GM12891 (cell line): ENCODE results near the gene ZNF550.

ENCODE experiments used
- DNase-seq: peaks from one replicate; pipeline ENCODE4 v3.0.0; 2011; ENCODE audit warnings: low spot score; ENCODE audit not compliant: insufficient read length
- FAIRE-seq: peaks from 2 replicates; lab custom pipeline; 2011; peaks lifted over from hg19 to GRCh38; lab: Jason Lieb, UNC
- PAX5 ChIP-seq: IDR thresholded peaks from 2 replicates; pipeline ENCODE4 v1.6.1; 2011; ENCODE audit warnings: low read length, moderate library complexity, mild to moderate bottlenecking; ENCODE audit not compliant: insufficient read depth, severe bottlenecking
- POLR2A ChIP-seq: IDR thresholded peaks from 2 replicates; pipeline ENCODE4 v1.6.1; 2011; ENCODE audit warnings: low read depth, low read length, control low read depth
- POLR2AphosphoS5 ChIP-seq: IDR thresholded peaks from 2 replicates; pipeline ENCODE4 v1.6.1; 2011; ENCODE audit warnings: low read depth, low read length, control low read depth
- POU2F2 ChIP-seq: IDR thresholded peaks from 2 replicates; pipeline ENCODE4 v1.6.1; 2011; ENCODE audit warnings: low read depth, mild to moderate bottlenecking, control low read depth, low read length, moderate library complexity
- SPI1 ChIP-seq: IDR thresholded peaks from 2 replicates; pipeline ENCODE4 v1.6.1; 2011; ENCODE audit warnings: low read depth, low read length, control low read depth
- TAF1 ChIP-seq: IDR thresholded peaks from 2 replicates; pipeline ENCODE4 v1.6.1; 2011; ENCODE audit warnings: low read depth, low read length, control low read depth

The ZNF550 gene

GRCh38 chr19:57572415-57572947 lies 12.8 kb upstream of the ZNF550 start:
- no peak for FAIRE-seq
- TF ChIP-seq PAX5: no peak
- no peak for TF ChIP-seq POLR2AphosphoS5
- TF ChIP-seq POLR2A: no peak
- TF ChIP-seq POU2F2: no peak
- no peak for TF ChIP-seq TAF1
- no peak for TF ChIP-seq SPI1
- no peak for DNase-seq

GRCh38 chr19:57570707-57571106 lies 11.0 kb upstream of the ZNF550 start:
- DNase-seq (no peak), FAIRE-seq (no peak)
- TF ChIP-seq TAF1: no peak
- no peak for TF ChIP-seq POU2F2

GRCh38 chr19:57566396-57567265 lies 7.0 kb upstream of the ZNF550 start:
- DNase-seq (no peak), FAIRE-seq (no peak)
- no peak for TF ChIP-seq SPI1
- TF ChIP-seq PAX5: no peak
- TF ChIP-seq POU2F2: no peak
- TF ChIP-seq TAF1: no peak
- no peak for TF ChIP-seq POLR2AphosphoS5
- TF ChIP-seq POLR2A: no peak

GRCh38 chr19:57563547-57563946 lies 3.9 kb upstream of the ZNF550 start:
- DNase-seq (no peak), FAIRE-seq (no peak)
- TF ChIP-seq POLR2A (no peak), PAX5 (no peak), SPI1 (no peak), POLR2AphosphoS5 (no peak), POU2F2 (no peak), TAF1 (no peak)

- no peak for TF ChIP-seq POLR2A
- TF ChIP-seq POLR2AphosphoS5: no peak
- no peak for TF ChIP-seq PAX5
- TF ChIP-seq SPI1: no peak
- FAIRE-seq: no peak
- no peak for DNase-seq
These were observed 407 bp upstream of the ZNF550 start for GRCh38 chr19:57560049-57560491.

- FAIRE-seq (no peak), DNase-seq (peak; percentile 24)
- TF ChIP-seq TAF1: no peak
- TF ChIP-seq POLR2AphosphoS5: no peak
- no peak for TF ChIP-seq SPI1
- no peak for TF ChIP-seq POLR2A
- TF ChIP-seq POU2F2: no peak
- TF ChIP-seq PAX5: no peak
These were observed 657 bp downstream of the ZNF550 start for GRCh38 chr19:57559008-57559403.

GRCh38 chr19:57558525-57558924 lies 1.1 kb downstream of the ZNF550 start:
- DNase-seq: no peak
- TF ChIP-seq POLR2A: no peak
- FAIRE-seq: peak; percentile 81

- TF ChIP-seq TAF1 (no peak), POU2F2 (no peak), POLR2A (no peak), POLR2AphosphoS5 (no peak), SPI1 (no peak), PAX5 (no peak)
- FAIRE-seq: no peak
These were observed 2.0 kb downstream of the ZNF550 start for GRCh38 chr19:57557659-57558058.

GRCh38 chr19:57552432-57552831 lies 7.2 kb downstream of the ZNF550 start:
- DNase-seq: no peak
- TF ChIP-seq POU2F2 (no peak), POLR2A (no peak), POLR2AphosphoS5 (no peak), TAF1 (no peak), SPI1 (no peak), PAX5 (no peak)
- no peak for FAIRE-seq

More at GRCh38 chr19:57557659-57558058, 2.0 kb downstream of the ZNF550 start:
- no peak for DNase-seq

GRCh38 chr19:57546513-57546912 lies 13.2 kb downstream of the ZNF550 start:
- FAIRE-seq: no peak
- no peak for DNase-seq
- TF ChIP-seq POU2F2 (no peak), POLR2AphosphoS5 (no peak), PAX5 (no peak), TAF1 (no peak), POLR2A (no peak), SPI1 (no peak)

GRCh38 chr19:57537953-57538547 lies 21.6 kb downstream of the ZNF550 start:
- DNase-seq: no peak
- TF ChIP-seq SPI1: no peak
- TF ChIP-seq POLR2A: no peak
- TF ChIP-seq PAX5: no peak
- no peak for TF ChIP-seq POU2F2
- TF ChIP-seq TAF1: no peak
- no peak for TF ChIP-seq POLR2AphosphoS5
- FAIRE-seq: no peak
